ENCODE results near the gene ITGAD. TPM values are rescaled to one million over a fixed set of nuclear protein-coding genes. Genes with fewer than 3 reads are reported as not detected.

Gene ITGAD
- total and polyA plus RNA-seq, 2 of the 4 experiments (the other 2 are of a cell fraction), result not detected

- no peaks in the 10 kb centered on the region for H3K9me1 ChIP-seq (ENCODE audit: insufficient read depth, low read length)
- H3K79me1 ChIP-seq (ENCODE audit: low read depth in 1 of 2, low read length in 2 of 2), result no peaks in the 10 kb centered on the region
- H2BK15ac ChIP-seq (ENCODE audit: low read depth, low read length), result no peak overlapping the region
- no peak overlapping the region for H2AK5ac ChIP-seq (ENCODE audit: low read depth, low read length)
- no peak overlapping the region for H3K27ac ChIP-seq (ENCODE audit: insufficient read depth, low read length)
- BruUV-seq (replicated peaks), result no TSS peak
- POLR2A ChIA-PET (ENCODE audit: unreplicated experiment), result no interaction called here
- no peak overlapping the region for H4K91ac ChIP-seq (ENCODE audit: insufficient read depth, low read depth, low read length)
- in situ Hi-C loops (cut with MboI; ENCODE audit: low sequenced_read_pairs), result no loop called here
- no peak overlapping the region for H4K8ac ChIP-seq (ENCODE audit: low read depth in 2 of 2, low read length in 2 of 2)
- H3K9ac ChIP-seq (ENCODE audit: low read depth, low read length), result no peak overlapping the region
- H3K4me3 ChIP-seq (ENCODE audit: insufficient read depth, low read depth, low read length), result no peak overlapping the region
- H2BK5ac ChIP-seq (ENCODE audit: low read depth, low read length, poor library complexity, severe bottlenecking), result no peak overlapping the region
- no peak overlapping the region for H3K56ac ChIP-seq (ENCODE audit: extremely low read depth, insufficient read depth, low read length)
- no peak overlapping the region for H2AK9ac ChIP-seq (replicated peaks; ENCODE audit: low read depth, low read length, poor library complexity)
- peaks cover 24% of the 10 kb centered on the region for H3K27me3 ChIP-seq (ENCODE audit: control insufficient read depth, insufficient read depth, low read length)
- no peak overlapping the region for H3K4ac ChIP-seq (ENCODE audit: low read depth, low read length)
- CTCF ChIA-PET, result interaction anchor here (1.4 kb wide), 1 partner anchor 11 kb away, joined by 3 read pairs; the partner anchor contains the start of gene COX6A2
- no peak overlapping the region for H2BK20ac ChIP-seq (ENCODE audit: low read depth, low read length)
- ATAC-seq (ENCODE audit: low read depth) (no peak), DNase-seq (no peak)
- H3K14ac ChIP-seq (replicated peaks; ENCODE audit: low read depth, low read length), result no peak overlapping the region
- WGBS, 2 experiments (ENCODE audit: extremely low coverage in 2 of 2, insufficient read length in 1 of 2), result 61% methylated on average over 3 of the region's 5 CpGs; no CpG with 5 or more reads in 1 of the 2 experiments
- no peaks in the 10 kb centered on the region for H3K36me3 ChIP-seq (ENCODE audit: control insufficient read depth, insufficient read depth, low read length)
- no peaks in the 10 kb centered on the region for H3K4me1 ChIP-seq (ENCODE audit: control insufficient read depth, insufficient read depth, low read length)
- H4K5ac ChIP-seq (ENCODE audit: low read depth, low read length), result no peak overlapping the region
- H3K23ac ChIP-seq (ENCODE audit: low read depth, low read length), result no peak overlapping the region
- no peak overlapping the region for H2BK120ac ChIP-seq (ENCODE audit: low read depth, low read length)
- H2AFZ ChIP-seq (replicated peaks; ENCODE audit: low read length, poor library complexity), result no peak overlapping the region
- no peak overlapping the region for H3K4me2 ChIP-seq (ENCODE audit: low read depth, low read length)
- TF ChIP-seq USF2 (IDR thresholded peaks at IDR 0.05; ENCODE audit: low read depth, low read length), result no peak
- no peak for TF ChIP-seq RCOR1 (IDR thresholded peaks at IDR 0.05; ENCODE audit: insufficient replicate concordance, low read length)
- no peak for TF ChIP-seq FOS (IDR thresholded peaks at IDR 0.05; ENCODE audit: low read depth, low read length)
- no peak for TF ChIP-seq RAD21 (IDR thresholded peaks at IDR 0.05; ENCODE audit: low read length)
- TF ChIP-seq CTCF (conservative IDR thresholded peaks at IDR 0.05; ENCODE audit: low read depth, low read length), result no peak
- no peak for TF ChIP-seq CEBPB (IDR thresholded peaks at IDR 0.05; ENCODE audit: low read depth, low read length)
- no peak for TF ChIP-seq MXI1 (IDR thresholded peaks at IDR 0.05; ENCODE audit: borderline replicate concordance, low read depth, low read length)
- no peak for TF ChIP-seq BHLHE40 (IDR thresholded peaks at IDR 0.05; ENCODE audit: low read depth, low read length)
- TF ChIP-seq MAFK (IDR thresholded peaks at IDR 0.05; ENCODE audit: low read depth, low read length), result no peak
- no peak for TF ChIP-seq RFX5 (IDR thresholded peaks at IDR 0.05; ENCODE audit: low read depth, low read length)
- TF ChIP-seq POLR2A (IDR thresholded peaks at IDR 0.05; ENCODE audit: low read depth, low read length), result no peak
- no peak for TF ChIP-seq CHD1 (IDR thresholded peaks at IDR 0.05; ENCODE audit: low read depth, low read length)
- no peak for TF ChIP-seq ELK1 (IDR thresholded peaks at IDR 0.05; ENCODE audit: borderline replicate concordance, low read depth, low read length)
- TF ChIP-seq MAZ (IDR thresholded peaks at IDR 0.05; ENCODE audit: borderline replicate concordance, low read depth, low read length), result no peak
- H4K20me1 ChIP-seq (ENCODE audit: insufficient read depth, low read length), result no peaks in the 10 kb centered on the region
- no peak overlapping the region for H3K18ac ChIP-seq (ENCODE audit: low read depth, low read length)
- intact Hi-C loops (cut with micrococcal nuclease), result no loop called here
- H3K9me3 ChIP-seq (ENCODE audit: control insufficient read depth, insufficient read depth, low read length), result no peaks in the 10 kb centered on the region; the same call in 1 of the 2 replicates
- dilution Hi-C loops (cut with HindIII; ENCODE audit: low sequenced_read_pairs, unreplicated experiment), result no loop called here
Measured at GRCh38 chr16:31417916-31418315, 24.8 kb downstream of the ITGAD start.
